Smooth muscle cell (in vitro differentiated cells): ENCODE measurements around the gene SLAMF1. TPM values are rescaled to one million over a fixed set of nuclear protein-coding genes. Genes with fewer than 3 reads are reported as not detected.

Experiments used
- DNase-seq: peaks from one replicate; lab custom pipeline; 2025; ENCODE audit not compliant: unreplicated experiment; lab: John Stamatoyannopoulos, UW
- H2AFZ ChIP-seq: fragments of 200-600 bp; sonication (generic); 2 replicates; pipeline ENCODE4 v1.6.0; 2016; ENCODE audit warnings: antibody characterized with exemption, low read depth, mild to moderate bottlenecking
- H3F3A ChIP-seq: fragments of 200-600 bp; sonication (generic); 2 replicates; pipeline ENCODE4 v1.6.0; 2017; ENCODE audit warnings: antibody characterized with exemption, low read depth
- H3K27ac ChIP-seq: fragments of 200-600 bp; sonication (generic); 2 replicates; pipeline ENCODE4 v1.5.1; 2016; ENCODE audit warnings: low read depth, mild to moderate bottlenecking
- H3K27me3 ChIP-seq: fragments of 200-600 bp; sonication (generic); 2 replicates; pipeline ENCODE4 v1.6.1; 2016; ENCODE audit warnings: low read depth, mild to moderate bottlenecking
- H3K36me3 ChIP-seq: fragments of 200-600 bp; sonication (generic); 2 replicates; pipeline ENCODE4 v1.5.1; 2016; ENCODE audit warnings: low read depth
- H3K4me1 ChIP-seq: fragments of 200-600 bp; sonication (generic); 2 replicates; pipeline ENCODE4 v1.5.1; 2016; ENCODE audit warnings: low read depth
- H3K4me2 ChIP-seq: fragments of 200-600 bp; sonication (generic); 2 replicates; pipeline ENCODE4 v1.6.0; 2016; ENCODE audit warnings: mild to moderate bottlenecking
- H3K4me3 ChIP-seq: fragments of 200-600 bp; sonication (generic); 2 replicates; pipeline ENCODE4 v1.5.1; 2016; ENCODE audit warnings: mild to moderate bottlenecking
- H3K79me2 ChIP-seq: fragments of 200-600 bp; sonication (generic); 2 replicates; pipeline ENCODE4 v1.6.0; 2016; ENCODE audit warnings: low read depth, mild to moderate bottlenecking
- H3K9ac ChIP-seq: fragments of 200-600 bp; sonication (generic); 2 replicates; pipeline ENCODE4 v1.6.0; 2016; ENCODE audit warnings: low read depth
- H3K9me3 ChIP-seq: fragments of 200-600 bp; sonication (generic); replicated peaks from 2 replicates; pipeline ENCODE4 v1.5.1; 2016; ENCODE audit warnings: low read depth
- H4K20me1 ChIP-seq: fragments of 200-600 bp; sonication (generic); 2 replicates; pipeline ENCODE4 v1.6.0; 2016; ENCODE audit warnings: low read depth
- WGBS: methylation state at CpG from one replicate; pipeline ENCODE4 v1.1.7; 2016; ENCODE audit warnings: low lambda C conversion rate; 5-methylcytosine and 5-hydroxymethylcytosine counted together
- polyA plus RNA-seq: library from polyadenylated mRNA; unstranded; fragments of >200 nt; fragmentation: Nextera tagmentation; extraction: Ambion mirVana; gene quantifications from 2 replicates; pipeline ENCODE4 v1.2.1, GENCODE V29; 2016
- total RNA-seq: library from RNA; depleted of rRNA; stranded (reverse); fragments of >200 nt; gene quantifications from 2 replicates; pipeline ENCODE4 v1.2.3, GENCODE V29; 2014
- TF ChIP-seq, protein P1 (sequence below): fragments of 200-600 bp; sonication (generic); IDR thresholded peaks from 2 replicates; pipeline ENCODE4 v1.5.1; 2017; ENCODE audit warnings: borderline replicate concordance, mild to moderate bottlenecking, antibody characterized with exemption; ENCODE audit not compliant: insufficient read depth, poor library complexity, severe bottlenecking

The SLAMF1 gene
- total and polyA plus RNA-seq, 2 experiments from 2014 or later: not detected

DNA sequence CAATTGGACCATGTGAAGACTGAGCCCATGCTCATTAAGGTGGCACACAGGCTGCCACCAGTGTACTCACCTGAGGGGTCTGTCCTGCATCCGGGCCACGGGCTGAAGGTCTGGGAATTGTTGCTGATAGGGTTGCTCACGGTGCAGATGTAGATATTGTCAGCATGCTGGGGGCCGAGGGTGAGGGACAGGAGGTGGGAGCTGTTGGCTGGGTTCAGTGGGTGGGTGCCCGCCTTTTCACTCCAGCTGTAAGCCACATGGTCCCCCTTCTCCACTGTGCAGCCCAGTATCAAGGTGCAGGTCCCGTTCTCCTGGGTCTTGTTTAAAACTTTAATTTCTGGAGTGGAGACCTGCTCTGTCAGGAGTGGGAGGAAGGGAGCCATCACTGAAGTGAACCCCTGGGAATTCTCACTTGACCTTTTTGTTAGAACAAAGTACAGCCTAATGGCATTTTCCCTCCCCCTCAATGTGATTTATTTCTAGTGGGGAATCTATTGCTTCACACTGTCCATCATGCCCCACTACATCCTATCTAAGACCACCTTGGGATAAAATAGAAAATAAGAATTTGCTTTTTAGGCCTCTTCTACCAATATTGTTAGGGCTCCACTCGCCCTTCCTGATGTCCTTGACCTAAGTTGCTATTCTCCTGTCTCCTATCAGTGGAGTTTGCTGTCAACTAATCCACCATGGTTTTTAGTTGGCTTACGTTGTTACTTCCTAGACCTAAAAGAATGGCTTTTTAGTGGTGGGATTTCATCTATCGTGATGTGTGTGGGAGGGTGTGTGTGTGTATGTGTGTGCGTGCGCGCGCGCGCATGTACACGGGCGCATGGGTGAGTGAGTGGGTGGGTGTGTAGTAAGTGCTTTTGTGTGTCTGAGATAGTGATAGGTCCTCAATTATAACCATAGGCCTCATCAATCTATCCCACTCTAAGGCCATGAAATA, 12.0 kb downstream of the SLAMF1 start:
- no peak overlapping the region for H3K4me2 ChIP-seq
- H4K20me1 ChIP-seq: no peaks in the 10 kb centered on the region
- peaks cover 4% of the 10 kb centered on the region for H3F3A ChIP-seq
- no peak overlapping the region for H2AFZ ChIP-seq
- no peaks in the 10 kb centered on the region for H3K36me3 ChIP-seq
- H3K27me3 ChIP-seq: no peaks in the 10 kb centered on the region
- no peaks in the 10 kb centered on the region for H3K9me3 ChIP-seq
- TF ChIP-seq, protein P1, sequence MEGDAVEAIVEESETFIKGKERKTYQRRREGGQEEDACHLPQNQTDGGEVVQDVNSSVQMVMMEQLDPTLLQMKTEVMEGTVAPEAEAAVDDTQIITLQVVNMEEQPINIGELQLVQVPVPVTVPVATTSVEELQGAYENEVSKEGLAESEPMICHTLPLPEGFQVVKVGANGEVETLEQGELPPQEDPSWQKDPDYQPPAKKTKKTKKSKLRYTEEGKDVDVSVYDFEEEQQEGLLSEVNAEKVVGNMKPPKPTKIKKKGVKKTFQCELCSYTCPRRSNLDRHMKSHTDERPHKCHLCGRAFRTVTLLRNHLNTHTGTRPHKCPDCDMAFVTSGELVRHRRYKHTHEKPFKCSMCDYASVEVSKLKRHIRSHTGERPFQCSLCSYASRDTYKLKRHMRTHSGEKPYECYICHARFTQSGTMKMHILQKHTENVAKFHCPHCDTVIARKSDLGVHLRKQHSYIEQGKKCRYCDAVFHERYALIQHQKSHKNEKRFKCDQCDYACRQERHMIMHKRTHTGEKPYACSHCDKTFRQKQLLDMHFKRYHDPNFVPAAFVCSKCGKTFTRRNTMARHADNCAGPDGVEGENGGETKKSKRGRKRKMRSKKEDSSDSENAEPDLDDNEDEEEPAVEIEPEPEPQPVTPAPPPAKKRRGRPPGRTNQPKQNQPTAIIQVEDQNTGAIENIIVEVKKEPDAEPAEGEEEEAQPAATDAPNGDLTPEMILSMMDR: no peak
- H3K9ac ChIP-seq: no peak overlapping the region
- no peaks in the 10 kb centered on the region for H3K79me2 ChIP-seq
- no peak overlapping the region for H3K4me3 ChIP-seq
- no peaks in the 10 kb centered on the region for H3K4me1 ChIP-seq
- no peak overlapping the region for H3K27ac ChIP-seq
- 97% methylated on average over 17 of the region's 17 CpGs for WGBS
- DNase-seq: no peak

DNA sequence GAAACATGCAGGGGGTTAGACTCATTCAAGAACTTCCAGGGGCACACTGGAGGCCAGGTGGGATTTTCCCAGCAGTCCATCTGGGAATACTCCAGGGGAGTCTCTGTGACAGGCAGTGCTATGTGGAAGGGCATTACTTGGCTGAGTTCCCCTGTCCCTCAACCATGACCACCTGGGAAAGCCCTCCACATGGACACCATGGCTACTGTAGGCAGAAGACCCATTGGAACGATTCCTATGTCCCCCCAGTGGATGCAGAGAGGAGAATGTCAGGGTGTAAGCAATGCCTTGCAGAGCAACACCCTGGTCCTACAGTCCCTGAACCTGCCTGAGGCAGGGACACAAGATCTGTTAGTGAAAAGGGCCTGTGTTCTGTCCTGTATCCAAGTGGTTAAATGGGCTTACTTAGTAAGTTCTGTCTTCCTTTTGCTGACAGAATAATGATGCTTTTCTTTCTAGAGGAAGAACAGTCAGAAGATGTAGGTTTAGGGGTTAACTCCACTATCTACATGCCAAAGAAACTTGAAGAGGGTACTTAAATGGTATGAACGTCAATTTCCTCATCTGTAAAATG, 13.4 kb downstream of the SLAMF1 start:
- no peaks in the 10 kb centered on the region for H3K36me3 ChIP-seq
- no peaks in the 10 kb centered on the region for H3K79me2 ChIP-seq
- H3K27me3 ChIP-seq: no peaks in the 10 kb centered on the region
- H2AFZ ChIP-seq: no peak overlapping the region
- no peak overlapping the region for H3K4me2 ChIP-seq
- TF ChIP-seq, protein P1: no peak
- H3K9ac ChIP-seq: no peak overlapping the region
- H3K4me1 ChIP-seq: no peaks in the 10 kb centered on the region
- DNase-seq: no peak
- H4K20me1 ChIP-seq: no peaks in the 10 kb centered on the region
- H3K9me3 ChIP-seq: no peaks in the 10 kb centered on the region
- H3K4me3 ChIP-seq: no peak overlapping the region
- WGBS: 69% methylated on average over 2 of the region's 2 CpGs
- peaks cover 4% of the 10 kb centered on the region for H3F3A ChIP-seq
- H3K27ac ChIP-seq: no peak overlapping the region

DNA sequence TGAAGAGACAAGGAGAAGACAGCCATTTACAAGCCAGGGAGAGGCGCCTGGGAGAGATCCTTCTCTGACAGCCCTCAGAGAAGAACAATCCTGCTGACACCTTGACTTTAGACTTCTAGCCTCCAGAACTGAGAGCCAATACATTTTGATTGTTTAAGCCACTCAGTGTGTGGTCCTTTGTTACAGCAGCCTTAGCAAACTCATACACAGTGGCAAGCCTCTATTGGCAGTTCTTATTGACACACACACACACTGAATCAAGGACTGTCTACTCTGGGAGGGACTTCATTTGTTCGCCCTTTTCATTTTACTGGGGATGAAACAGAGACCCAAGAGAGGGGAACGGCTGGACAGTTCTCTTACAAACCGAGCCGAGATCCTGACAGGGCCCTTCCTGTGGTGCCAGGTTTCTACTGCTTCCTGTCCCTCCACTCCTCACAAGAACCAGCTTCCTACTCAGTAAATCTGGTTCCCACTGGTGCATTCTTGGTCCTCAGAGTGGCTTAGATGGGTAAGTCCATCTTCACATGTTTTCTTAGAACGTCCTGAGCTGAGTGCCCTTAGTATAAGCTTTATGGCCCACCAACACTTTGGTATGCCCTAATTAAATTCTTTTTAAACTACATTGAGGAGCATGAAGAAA, 14.7 kb downstream of the SLAMF1 start:
- H3K4me2 ChIP-seq: no peak overlapping the region
- H4K20me1 ChIP-seq: no peaks in the 10 kb centered on the region
- no peaks in the 10 kb centered on the region for H3K4me1 ChIP-seq
- no peaks in the 10 kb centered on the region for H3K27me3 ChIP-seq
- no peak for DNase-seq
- H3K36me3 ChIP-seq: no peaks in the 10 kb centered on the region
- no peaks in the 10 kb centered on the region for H3K9me3 ChIP-seq
- H3K4me3 ChIP-seq: no peak overlapping the region
- H3F3A ChIP-seq: peaks cover 4% of the 10 kb centered on the region
- WGBS: 95% methylated on average over 6 of the region's 6 CpGs
- H3K9ac ChIP-seq: no peak overlapping the region
- H3K79me2 ChIP-seq: no peaks in the 10 kb centered on the region
- H3K27ac ChIP-seq: no peak overlapping the region
- TF ChIP-seq, protein P1: no peak
- H2AFZ ChIP-seq: no peak overlapping the region
